NOMO-1 treated with DMSO at 0.1 percent for 48 hours (cell line): ENCODE results near the gene JAG1.
"Not testable (repeated sequence)": the region's sequence is repeated elsewhere in the genome, so short reads cannot be mapped to it uniquely, and the experiment has no call there.

Experiments used
- DNase-seq: peaks from one replicate; lab custom pipeline; 2025; ENCODE audit not compliant: unreplicated experiment; lab: John Stamatoyannopoulos, UW

The JAG1 gene

DNA sequence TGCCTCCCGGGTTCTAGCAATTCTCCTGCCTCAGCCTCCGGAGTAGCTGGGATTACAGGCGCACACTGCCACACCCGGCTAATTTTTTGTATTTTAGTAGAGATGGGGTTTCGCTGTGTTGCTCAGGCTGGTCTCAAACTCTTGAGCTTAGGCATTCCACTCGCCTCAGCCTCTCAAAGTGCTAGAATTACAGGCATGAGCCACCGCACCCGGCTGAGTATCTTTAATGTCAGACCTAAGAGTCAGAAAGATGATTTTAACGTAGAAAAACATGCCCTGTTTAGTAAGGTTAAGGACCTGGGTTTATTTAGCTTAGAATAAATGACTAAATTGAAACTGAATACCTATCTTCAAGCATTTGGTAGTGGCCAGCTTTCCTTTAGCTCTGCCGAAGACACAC, 83.4 kb downstream of the JAG1 start:
- not testable (repeated sequence) for DNase-seq
